DOHH2 (cell line): Measurements from ENCODE around the gene RASSF10.

ENCODE experiments used
- CTCF ChIP-seq: fragments of 200-600 bp; sonication (generic); IDR thresholded peaks from one replicate; pipeline ENCODE4 v1.5.1; 2014; ENCODE audit warnings: antibody characterized with exemption, mild to moderate bottlenecking, low read depth, low read length; ENCODE audit not compliant: poor library complexity, severe bottlenecking
- EZH2phosphoT487 ChIP-seq: fragments of 200-600 bp; sonication (generic); IDR thresholded peaks from 2 replicates; pipeline ENCODE4 v1.6.1; 2017; ENCODE audit warnings: borderline replicate concordance, mild to moderate bottlenecking, antibody characterized with exemption, low read length, moderate library complexity, mixed read lengths

GRCh38 chr11:13012056-13012661, 3.0 kb downstream of the RASSF10 start:
- TF ChIP-seq CTCF = no peak
- TF ChIP-seq EZH2phosphoT487 = no peak
